GM06990 (cell line): ENCODE measurements around the gene HSPH1.

ENCODE experiments used
- DNase-seq: peaks from one replicate; pipeline ENCODE4 v3.0.0-alpha.2; 2011; ENCODE audit not compliant: insufficient read length; ENCODE audit errors: extremely low read depth
- H3K27me3 ChIP-seq: replicated peaks from 2 replicates; pipeline ENCODE4 v1.6.0; 2011; ENCODE audit warnings: low read length; ENCODE audit not compliant: control insufficient read depth, insufficient read depth
- H3K36me3 ChIP-seq: 2 replicates; pipeline ENCODE4 v1.5.1; 2011; ENCODE audit warnings: low read length; ENCODE audit not compliant: control insufficient read depth, insufficient read depth
- H3K4me3 ChIP-seq: replicated peaks from 2 replicates; pipeline ENCODE4 v1.5.1; 2011; ENCODE audit warnings: low read depth, mild to moderate bottlenecking, control low read depth, low read length
- CTCF ChIP-seq: IDR thresholded peaks from 2 replicates; pipeline ENCODE4 v1.5.1; 2011; ENCODE audit warnings: low read length, control low read depth, mild to moderate bottlenecking, inconsistent platforms; ENCODE audit not compliant: insufficient read depth, poor library complexity, severe bottlenecking

Gene HSPH1

DNA sequence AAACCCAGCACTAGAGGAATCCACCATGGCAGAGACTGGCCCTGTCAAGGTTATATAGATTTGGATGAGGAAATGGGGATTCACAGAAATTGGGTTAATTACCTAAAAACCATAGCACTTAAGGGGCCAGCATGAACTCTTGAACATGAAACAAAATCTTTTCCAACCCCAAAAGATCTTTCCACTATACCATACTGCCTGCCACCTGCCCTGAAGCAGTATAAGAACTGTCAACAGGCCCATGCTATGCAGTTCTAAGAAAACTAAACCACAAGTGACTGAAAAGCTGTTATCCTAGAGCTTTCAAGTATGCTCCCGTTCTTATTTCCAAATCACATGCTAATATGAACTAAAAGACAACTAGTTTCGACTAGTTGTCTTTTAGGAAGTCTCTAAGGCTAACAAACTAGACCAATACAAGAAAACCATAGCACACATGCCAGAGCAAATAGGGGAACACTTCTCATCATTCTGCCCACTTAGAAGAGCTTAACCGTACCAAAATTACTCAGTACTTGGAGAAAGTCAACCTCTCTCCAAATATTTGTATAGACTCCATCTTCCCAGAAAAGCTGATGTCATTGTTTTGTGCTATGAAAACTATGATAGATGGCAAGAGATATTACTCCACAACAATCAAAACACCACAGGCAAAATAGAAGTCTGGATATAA lies 27.5 kb downstream of the HSPH1 start:
- TF ChIP-seq CTCF = no peak
- Histone ChIP-seq H3K4me3 (no peak overlapping the region), H3K27me3 (no peaks in the 10 kb centered on the region), H3K36me3 (peaks cover 4% of the 10 kb centered on the region)
- no peak for DNase-seq

- no peak overlapping the region for H3K4me3 ChIP-seq
- TF ChIP-seq CTCF = no peak
- H3K27me3 ChIP-seq = no peaks in the 10 kb centered on the region
- H3K36me3 ChIP-seq = peaks cover 4% of the 10 kb centered on the region
- DNase-seq = no peak
These were observed 28.1 kb downstream of the HSPH1 start for GRCh38 chr13:31133621-31134020.

DNA sequence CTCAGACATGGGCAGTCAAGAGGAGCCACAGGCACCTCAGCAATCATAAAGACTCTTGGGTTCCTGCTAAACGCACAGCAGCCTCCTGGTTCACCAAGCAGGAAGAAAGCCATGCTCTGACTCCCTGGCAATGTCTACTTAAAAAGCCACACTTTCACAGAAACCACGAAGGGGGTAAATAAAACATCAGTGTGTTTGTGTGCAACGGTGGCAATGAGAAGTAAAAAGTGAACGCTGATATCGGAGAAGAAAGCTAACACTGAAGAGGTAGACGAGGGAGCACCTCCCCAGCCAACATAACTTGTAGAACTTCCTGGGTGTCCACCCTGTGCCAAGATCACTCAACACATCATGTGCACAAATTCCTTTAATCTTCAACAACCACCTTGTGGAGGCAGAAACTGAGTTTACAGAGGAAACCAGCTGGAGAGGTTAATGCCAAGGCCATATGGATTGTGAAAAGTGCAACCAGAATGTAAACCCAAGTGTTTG lies 30.2 kb downstream of the HSPH1 start:
- no peaks in the 10 kb centered on the region for H3K27me3 ChIP-seq
- DNase-seq = no peak
- TF ChIP-seq CTCF = no peak
- H3K4me3 ChIP-seq = no peak overlapping the region
- H3K36me3 ChIP-seq = peaks cover 2% of the 10 kb centered on the region

GRCh38 chr13:31129419-31129818 lies 32.3 kb downstream of the HSPH1 start:
- no peak for DNase-seq
- Histone ChIP-seq H3K36me3 (no peaks in the 10 kb centered on the region), H3K27me3 (peaks cover 3% of the 10 kb centered on the region), H3K4me3 (no peak overlapping the region)
- no peak for TF ChIP-seq CTCF

DNA sequence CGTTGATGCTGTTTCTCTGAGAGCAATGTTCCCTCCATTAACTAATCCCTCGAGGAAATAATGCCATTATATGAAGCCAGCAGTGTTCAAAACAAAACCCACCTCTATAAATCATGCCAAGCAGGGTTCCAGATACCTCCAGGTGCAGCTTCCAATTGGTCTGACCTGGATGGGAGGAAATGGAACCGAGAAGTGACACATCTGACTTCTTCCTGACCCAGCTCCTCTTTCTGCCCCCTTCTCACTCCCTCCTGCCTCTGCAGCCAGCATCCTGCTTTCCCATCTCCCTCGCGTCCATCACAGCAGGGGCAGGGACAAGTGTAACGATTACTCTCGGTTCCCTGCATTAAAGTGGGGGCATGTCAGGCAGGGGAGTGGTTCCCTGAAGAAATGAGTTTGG lies 37.5 kb downstream of the HSPH1 start:
- Histone ChIP-seq H3K4me3 (no peak overlapping the region), H3K27me3 (peaks cover 3% of the 10 kb centered on the region), H3K36me3 (no peaks in the 10 kb centered on the region)
- no peak for TF ChIP-seq CTCF
- no peak for DNase-seq
